Sigmoid colon (tissue), 7 donors: ENCODE results near the gene CYBC1. TPM values are rescaled to one million over a fixed set of nuclear protein-coding genes. Genes with fewer than 3 reads are reported as not detected.

ENCODE experiments used
- DNase-seq: peaks from one replicate; pipeline ENCODE4 v3.0.0-alpha.2; 2019
- H3K27ac ChIP-seq, 4 donors: fragments of 200-600 bp; sonication (generic); one replicate each; pipeline ENCODE4 v1.5.1; 2016 to 2019; ENCODE audit warnings: mild to moderate bottlenecking in 1 of 4
- H3K27me3 ChIP-seq, 3 donors: fragments of 200-600 bp; sonication (generic); one replicate each; pipeline ENCODE4 v1.5.1; 2019; ENCODE audit warnings: mild to moderate bottlenecking in 1 of 3
- H3K36me3 ChIP-seq, 4 donors: fragments of 200-600 bp; sonication (generic); one replicate each; pipeline ENCODE4 v1.5.1; 2016 to 2019
- H3K4me1 ChIP-seq, 4 donors: fragments of 200-600 bp; sonication (generic); one replicate each; pipeline ENCODE4 v1.5.1; 2017 to 2019
- H3K4me3 ChIP-seq, 4 donors: fragments of 200-600 bp; sonication (generic); one replicate each; pipeline ENCODE4 v1.5.1; 2017 to 2019; ENCODE audit warnings: mild to moderate bottlenecking in 2 of 4, moderate library complexity in 1 of 4
- H3K9me3 ChIP-seq, 4 donors: fragments of 200-600 bp in 3 of 4; sonication (generic) in 3 of 4; one replicate each; pipeline versions ENCODE4 v1.5.1 to v1.6.1; 2013 to 2019
- EP300 ChIP-seq, 4 donors: sonication (generic); formaldehyde crosslinking; IDR thresholded peaks; one replicate each; pipeline ENCODE4 v1.6.1; 2017; ENCODE audit warnings: antibody characterized with exemption in 4 of 4
- POLR2A ChIP-seq, 2 donors: fragments of 450-650 bp; IDR thresholded peaks; one replicate each; pipeline ENCODE4 v1.6.1; 2016; ENCODE audit warnings: antibody characterized with exemption in 2 of 2, mild to moderate bottlenecking in 2 of 2, moderate library complexity in 2 of 2
- POLR2AphosphoS5 ChIP-seq, 4 donors: sonication (generic); formaldehyde crosslinking; IDR thresholded peaks; one replicate each; pipeline ENCODE4 v1.6.1; 2017; ENCODE audit warnings: antibody characterized with exemption in 4 of 4
- WGBS, 2 donors: extraction: QIAGEN DNeasy Blood & Tissue Kit; methylation state at CpG; one replicate each; pipeline ENCODE4 v1.1.7; 2013; 5-methylcytosine and 5-hydroxymethylcytosine counted together
- intact Hi-C: fragments of 100-400 bp; cut with DNase I; formaldehyde crosslinking; loops from one replicate; pipeline ENCODE4 v1.15.1; 2023
- polyA plus RNA-seq, 3 donors: library from polyadenylated mRNA; stranded (reverse); fragments of 200-250 nt; gene quantifications; one replicate each; pipeline ENCODE4 v1.2.3, GENCODE V29; 2013
- total RNA-seq, 4 donors: library from RNA; depleted of rRNA; stranded (reverse); fragments of >200 nt; gene quantifications; one replicate each; pipeline ENCODE4 v1.1.0, GENCODE V29; 2016
- TF ChIP-seq, protein P1 (sequence below), 4 experiments: fragments of 450-650 bp in 3 of 4; fragments of 200-600 bp in 1 of 4; IDR thresholded peaks; one replicate each; pipeline ENCODE4 v1.5.1; 2016 to 2019; ENCODE audit warnings: antibody characterized with exemption in 4 of 4, mild to moderate bottlenecking in 3 of 4, moderate library complexity in 2 of 4
- donor health status: healthy with polysubstance abuse.
- donor health status: Bipolar disorder and iron deficiency.
- donor health status: healthy.

The CYBC1 gene
- total and polyA plus RNA-seq, 7 donors, result 22.8 to 116 (median 39.9) TPM

- intact Hi-C loops, result no loop called here
- TF ChIP-seq, protein P1, sequence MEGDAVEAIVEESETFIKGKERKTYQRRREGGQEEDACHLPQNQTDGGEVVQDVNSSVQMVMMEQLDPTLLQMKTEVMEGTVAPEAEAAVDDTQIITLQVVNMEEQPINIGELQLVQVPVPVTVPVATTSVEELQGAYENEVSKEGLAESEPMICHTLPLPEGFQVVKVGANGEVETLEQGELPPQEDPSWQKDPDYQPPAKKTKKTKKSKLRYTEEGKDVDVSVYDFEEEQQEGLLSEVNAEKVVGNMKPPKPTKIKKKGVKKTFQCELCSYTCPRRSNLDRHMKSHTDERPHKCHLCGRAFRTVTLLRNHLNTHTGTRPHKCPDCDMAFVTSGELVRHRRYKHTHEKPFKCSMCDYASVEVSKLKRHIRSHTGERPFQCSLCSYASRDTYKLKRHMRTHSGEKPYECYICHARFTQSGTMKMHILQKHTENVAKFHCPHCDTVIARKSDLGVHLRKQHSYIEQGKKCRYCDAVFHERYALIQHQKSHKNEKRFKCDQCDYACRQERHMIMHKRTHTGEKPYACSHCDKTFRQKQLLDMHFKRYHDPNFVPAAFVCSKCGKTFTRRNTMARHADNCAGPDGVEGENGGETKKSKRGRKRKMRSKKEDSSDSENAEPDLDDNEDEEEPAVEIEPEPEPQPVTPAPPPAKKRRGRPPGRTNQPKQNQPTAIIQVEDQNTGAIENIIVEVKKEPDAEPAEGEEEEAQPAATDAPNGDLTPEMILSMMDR (IDR thresholded peaks at IDR 0.05), result no peak
- TF ChIP-seq POLR2AphosphoS5 (IDR thresholded peaks at IDR 0.05) (no peak), POLR2A (IDR thresholded peaks at IDR 0.05) (no peak), EP300 (IDR thresholded peaks at IDR 0.05) (no peak)
- DNase-seq, result no peak
- peaks cover 0 to 12% (median 0%) of the 10 kb centered on the region in 4 donors for H3K4me1 ChIP-seq
- no peaks in the 10 kb centered on the region for H3K9me3 ChIP-seq
- H3K4me3 ChIP-seq, result no peak overlapping the region
- WGBS, 2 donors, result 84 to 87% methylated on average over 7 of the region's 7 CpGs
- no peaks in the 10 kb centered on the region for H3K27me3 ChIP-seq
- H3K27ac ChIP-seq, result no peak overlapping the region
- H3K36me3 ChIP-seq, result peaks cover 0 to 45% (median 11%) of the 10 kb centered on the region in 4 donors
These were observed 47.7 kb downstream of the CYBC1 start for GRCh38 chr17:82402865-82403264.

- H3K4me1 ChIP-seq, result peaks cover 0 to 12% (median 0%) of the 10 kb centered on the region in 4 donors
- no peak for DNase-seq
- intact Hi-C loops, result no loop called here
- peaks cover 0 to 39% (median 11%) of the 10 kb centered on the region in 4 donors for H3K36me3 ChIP-seq
- H3K27me3 ChIP-seq, result no peaks in the 10 kb centered on the region
- 54 to 86% methylated on average over 19 of the region's 19 CpGs for WGBS, 2 donors
- peak overlapping the region in 1 of 4 donors; percentile 14 for H3K27ac ChIP-seq
- H3K9me3 ChIP-seq, result no peaks in the 10 kb centered on the region
- H3K4me3 ChIP-seq, result no peak overlapping the region
- no peak for TF ChIP-seq POLR2AphosphoS5 (IDR thresholded peaks at IDR 0.05)
- TF ChIP-seq EP300 (IDR thresholded peaks at IDR 0.05), result no peak
- no peak for TF ChIP-seq POLR2A (IDR thresholded peaks at IDR 0.05)
These were observed 49.7 kb downstream of the CYBC1 start for GRCh38 chr17:82400830-82401229.

- Histone ChIP-seq H3K27me3 (no peaks in the 10 kb centered on the region), H3K4me3 (no peak overlapping the region), H3K36me3 (peaks cover 0 to 42% (median 11%) of the 10 kb centered on the region in 4 donors), H3K4me1 (peaks cover 0 to 12% (median 0%) of the 10 kb centered on the region in 4 donors), H3K9me3 (no peaks in the 10 kb centered on the region), H3K27ac (peak overlapping the region in 1 of 4 donors; percentile 37)
- DNase-seq, result no peak
- peak in 1 of 4 donors; percentile 20 for TF ChIP-seq POLR2AphosphoS5 (IDR thresholded peaks at IDR 0.05)
- TF ChIP-seq, protein P1 (IDR thresholded peaks at IDR 0.05), result no peak
- TF ChIP-seq EP300 (IDR thresholded peaks at IDR 0.05), result no peak
- intact Hi-C loops, result no loop called here
- 67 to 83% methylated on average over 7 of the region's 7 CpGs for WGBS, 2 donors
These were observed 50.3 kb downstream of the CYBC1 start for GRCh38 chr17:82400206-82400605.

GRCh38 chr17:82399601-82400101 lies 50.9 kb downstream of the CYBC1 start:
- Histone ChIP-seq H3K9me3 (no peaks in the 10 kb centered on the region), H3K4me1 (peaks cover 0 to 12% (median 0%) of the 10 kb centered on the region in 4 donors), H3K4me3 (no peak overlapping the region), H3K27me3 (no peaks in the 10 kb centered on the region), H3K36me3 (peaks cover 0 to 42% (median 11%) of the 10 kb centered on the region in 4 donors), H3K27ac (peak overlapping the region in 1 of 4 donors; percentile 37)
- WGBS, 2 donors, result 86 to 90% methylated on average over 18 of the region's 18 CpGs
- DNase-seq, result no peak
- no peak for TF ChIP-seq EP300 (IDR thresholded peaks at IDR 0.05)
- TF ChIP-seq POLR2AphosphoS5 (IDR thresholded peaks at IDR 0.05), result no peak
- no peak for TF ChIP-seq POLR2A (IDR thresholded peaks at IDR 0.05)
- TF ChIP-seq, protein P1 (IDR thresholded peaks at IDR 0.05), result no peak
- intact Hi-C loops, result no loop called here

GRCh38 chr17:82399041-82399441 lies 51.5 kb downstream of the CYBC1 start:
- intact Hi-C loops, result no loop called here
- peaks cover 0 to 12% (median 0%) of the 10 kb centered on the region in 4 donors for H3K4me1 ChIP-seq
- DNase-seq, result no peak
- no peak overlapping the region for H3K4me3 ChIP-seq
- H3K27ac ChIP-seq, result peak overlapping the region in 1 of 4 donors; percentile 37
- no peaks in the 10 kb centered on the region for H3K27me3 ChIP-seq
- peaks cover 0 to 39% (median 8%) of the 10 kb centered on the region in 4 donors for H3K36me3 ChIP-seq
- TF ChIP-seq POLR2A (IDR thresholded peaks at IDR 0.05), result no peak
- TF ChIP-seq, protein P1 (IDR thresholded peaks at IDR 0.05), result no peak
- peak in 1 of 4 donors; percentile 35 for TF ChIP-seq POLR2AphosphoS5 (IDR thresholded peaks at IDR 0.05)
- TF ChIP-seq EP300 (IDR thresholded peaks at IDR 0.05), result no peak
- 84 to 89% methylated on average over 13 of the region's 13 CpGs for WGBS, 2 donors
- H3K9me3 ChIP-seq, result no peaks in the 10 kb centered on the region
